GM18909 (cell line): ENCODE data around the gene CCDC102A.

ENCODE experiments used
- ATAC-seq: cut with Tn5 transposase; IDR thresholded peaks from one replicate; pipeline ENCODE4 v1.9.1; 2021; ENCODE audit warnings: mild to moderate bottlenecking; ENCODE audit not compliant: unreplicated experiment, poor library complexity

Gene CCDC102A

DNA sequence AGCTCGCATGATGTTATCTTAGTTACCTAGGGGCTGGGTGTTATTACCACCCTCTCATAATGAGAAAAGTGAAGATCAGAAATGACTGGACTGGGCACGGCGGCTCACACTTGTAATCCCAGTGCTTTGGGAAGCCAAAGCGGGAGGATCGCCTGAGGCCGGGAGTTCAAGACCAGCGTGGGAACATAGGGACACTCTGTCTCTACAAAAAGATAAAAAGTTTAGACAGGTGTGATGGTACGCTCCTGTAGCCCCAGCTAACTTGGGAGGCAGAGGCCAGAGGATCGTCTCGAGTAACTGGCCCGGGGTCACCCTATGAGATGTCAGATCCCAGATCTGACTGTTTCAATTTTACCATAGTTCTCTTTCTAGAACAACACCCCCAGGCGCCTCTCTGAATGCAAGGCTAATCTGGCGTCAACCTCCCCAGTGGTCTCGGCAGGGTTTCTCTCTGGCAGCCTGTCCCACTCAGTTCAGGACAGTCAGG, 1.9 kb upstream of the CCDC102A start:
- no peak for ATAC-seq

GRCh38 chr16:57537581-57538234, 1.3 kb upstream of the CCDC102A start:
- no peak for ATAC-seq

GRCh38 chr16:57537194-57537505, 779 bp upstream of the CCDC102A start:
- no peak for ATAC-seq

DNA sequence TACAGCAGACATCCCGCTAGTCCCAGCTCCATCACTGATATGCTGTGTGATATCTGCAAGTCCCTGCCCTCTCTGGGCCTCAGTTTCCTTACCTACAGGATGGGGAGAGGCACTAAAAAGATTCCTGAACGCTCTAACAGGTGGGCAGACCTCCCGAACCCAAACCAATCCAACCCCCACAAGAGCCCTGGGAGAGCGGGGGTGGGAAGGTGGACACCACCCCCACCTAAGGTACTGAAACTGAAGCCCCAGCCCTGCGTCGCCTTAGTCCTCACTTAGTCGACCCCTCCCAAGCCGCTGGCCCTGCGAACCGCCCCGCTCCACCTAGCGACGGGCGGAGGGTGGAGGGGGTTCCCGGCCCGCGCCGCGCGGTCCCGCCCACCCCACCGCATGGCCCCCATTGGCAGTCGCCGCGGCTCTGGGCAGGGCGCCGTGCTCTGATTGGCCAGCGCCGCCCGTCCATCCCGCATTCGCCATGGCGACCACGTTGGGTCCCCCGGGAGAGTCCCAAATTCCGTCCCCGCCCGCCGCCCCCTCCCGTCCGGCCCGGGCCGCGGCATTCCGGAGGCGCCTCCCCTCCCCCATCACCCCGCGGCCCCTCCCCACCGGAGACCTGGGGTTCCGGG, 578 bp downstream of the CCDC102A start:
- peak; percentile 71 for ATAC-seq

GRCh38 chr16:57534881-57535658, 1.3 kb downstream of the CCDC102A start:
- ATAC-seq = no peak

- ATAC-seq = no peak
Observed at GRCh38 chr16:57534337-57534880, 2.0 kb downstream of the CCDC102A start.

DNA sequence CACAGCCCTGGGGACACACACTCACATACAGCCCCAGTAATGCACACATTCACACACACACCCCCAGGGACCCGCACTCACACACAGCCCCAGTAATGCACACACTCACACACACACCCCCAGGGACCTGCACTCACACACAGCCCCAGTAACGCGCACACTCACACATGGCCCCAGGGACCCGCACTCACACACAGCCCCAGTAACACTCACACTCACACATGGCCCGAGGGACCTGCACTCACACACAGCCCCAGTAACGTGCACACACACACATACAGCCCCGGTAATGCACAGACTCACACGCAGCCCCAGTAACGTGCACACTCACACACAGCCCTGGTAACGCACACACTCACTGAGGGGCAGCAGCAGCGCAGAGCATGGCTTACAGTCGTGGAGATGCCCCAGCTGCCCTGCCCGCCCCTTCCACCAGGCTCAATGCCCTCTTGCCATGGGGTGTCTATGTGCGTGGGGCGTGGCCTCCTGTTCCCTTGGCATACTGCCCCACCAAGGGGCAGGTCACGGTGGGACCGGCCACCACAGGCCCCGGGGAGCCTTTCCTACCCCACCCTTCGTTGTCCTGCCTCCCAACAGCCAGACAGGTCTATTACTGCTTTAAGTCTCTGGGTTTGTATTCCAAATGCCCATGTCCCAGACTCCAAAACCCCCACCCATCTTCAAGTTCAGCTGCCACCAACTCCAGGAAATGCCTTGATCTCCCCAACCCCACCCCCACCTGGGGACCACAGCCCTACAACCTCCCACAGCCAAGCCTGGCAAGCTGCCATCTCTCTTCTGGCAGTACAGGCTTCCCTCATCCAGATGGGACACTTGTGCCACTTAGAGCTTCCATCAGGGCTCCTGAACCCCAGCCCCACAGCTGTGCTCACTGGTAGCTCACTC, 2.7 kb downstream of the CCDC102A start:
- ATAC-seq = no peak

- ATAC-seq = no peak
Observed at GRCh38 chr16:57532266-57532625, 4.1 kb downstream of the CCDC102A start.

GRCh38 chr16:57531635-57532265, 4.6 kb downstream of the CCDC102A start:
- no peak for ATAC-seq

- ATAC-seq = no peak
Observed at GRCh38 chr16:57531253-57531575, 5.2 kb downstream of the CCDC102A start.

DNA sequence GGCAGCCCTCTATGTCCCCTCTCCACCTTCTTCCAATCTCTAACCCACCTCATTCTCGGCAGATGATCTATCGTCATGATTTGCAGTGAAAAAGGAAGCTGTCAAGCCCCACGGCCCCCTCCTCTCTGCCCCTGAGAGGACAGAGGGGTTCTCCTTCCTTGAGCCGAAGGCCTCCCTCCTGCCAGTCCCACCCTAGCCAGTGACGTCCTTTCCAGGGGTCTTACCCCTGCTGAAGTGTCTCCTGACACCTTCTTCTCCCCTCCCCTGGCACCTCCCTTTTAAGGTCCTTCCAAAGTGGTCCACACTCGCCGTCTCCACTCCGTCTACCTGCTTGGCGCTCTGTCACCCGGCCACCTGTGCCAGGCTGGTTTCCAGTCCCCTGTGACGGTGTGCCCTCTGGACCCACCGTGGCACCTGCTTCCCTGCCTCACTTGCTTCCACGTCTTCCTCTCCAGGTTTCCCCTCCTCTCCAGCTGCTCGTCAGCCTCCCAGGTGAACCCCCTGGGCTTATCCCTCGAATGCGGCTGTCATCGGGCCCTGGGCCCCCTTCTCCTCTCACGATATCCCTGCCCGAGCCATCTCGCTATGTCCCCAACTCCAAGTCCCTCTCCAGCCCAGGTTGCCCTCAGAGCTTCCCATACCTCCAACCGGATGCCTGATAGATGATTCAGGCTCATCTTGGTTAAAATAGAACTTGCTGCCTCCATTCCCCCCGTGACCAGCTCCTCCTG, 5.7 kb downstream of the CCDC102A start:
- no peak for ATAC-seq

- peak; percentile 65 for ATAC-seq
Observed at GRCh38 chr16:57530104-57530521, 6.3 kb downstream of the CCDC102A start.

- ATAC-seq = no peak
Observed at GRCh38 chr16:57529391-57530103, 6.8 kb downstream of the CCDC102A start.

GRCh38 chr16:57528499-57529390, 7.6 kb downstream of the CCDC102A start:
- ATAC-seq = no peak

GRCh38 chr16:57527610-57528360, 8.6 kb downstream of the CCDC102A start:
- ATAC-seq = no peak

DNA sequence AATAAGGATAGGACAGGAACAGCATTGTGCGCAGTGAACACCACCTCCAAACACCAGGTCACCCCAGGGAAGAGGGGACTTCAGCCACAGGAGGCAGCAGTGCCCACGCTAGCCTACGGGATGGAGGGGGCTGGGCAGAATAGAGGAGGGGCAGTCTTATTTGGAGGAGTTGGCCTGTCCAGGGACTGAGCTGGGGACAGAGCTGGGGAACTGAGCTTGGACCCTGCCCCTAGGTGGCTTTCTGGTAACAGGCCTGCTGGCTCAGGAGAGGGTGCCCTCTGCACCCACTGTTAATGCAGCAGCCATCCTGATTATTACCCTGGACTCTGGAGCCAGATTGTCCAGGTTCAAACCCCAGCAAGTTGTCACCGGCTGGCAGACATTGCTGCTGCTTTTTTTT, 9.3 kb downstream of the CCDC102A start:
- ATAC-seq = no peak

- no peak for ATAC-seq
Observed at GRCh38 chr16:57526498-57526897, 9.9 kb downstream of the CCDC102A start.
